Measurements from ENCODE around the gene RNF41.
A peak's percentile ranks its signal among the peaks of the same experiment; 100 is the strongest.
"Not testable (repeated sequence)": the region's sequence is repeated elsewhere in the genome, so short reads cannot be mapped to it uniquely, and the experiment has no call there.

RNF41 gene

DNA sequence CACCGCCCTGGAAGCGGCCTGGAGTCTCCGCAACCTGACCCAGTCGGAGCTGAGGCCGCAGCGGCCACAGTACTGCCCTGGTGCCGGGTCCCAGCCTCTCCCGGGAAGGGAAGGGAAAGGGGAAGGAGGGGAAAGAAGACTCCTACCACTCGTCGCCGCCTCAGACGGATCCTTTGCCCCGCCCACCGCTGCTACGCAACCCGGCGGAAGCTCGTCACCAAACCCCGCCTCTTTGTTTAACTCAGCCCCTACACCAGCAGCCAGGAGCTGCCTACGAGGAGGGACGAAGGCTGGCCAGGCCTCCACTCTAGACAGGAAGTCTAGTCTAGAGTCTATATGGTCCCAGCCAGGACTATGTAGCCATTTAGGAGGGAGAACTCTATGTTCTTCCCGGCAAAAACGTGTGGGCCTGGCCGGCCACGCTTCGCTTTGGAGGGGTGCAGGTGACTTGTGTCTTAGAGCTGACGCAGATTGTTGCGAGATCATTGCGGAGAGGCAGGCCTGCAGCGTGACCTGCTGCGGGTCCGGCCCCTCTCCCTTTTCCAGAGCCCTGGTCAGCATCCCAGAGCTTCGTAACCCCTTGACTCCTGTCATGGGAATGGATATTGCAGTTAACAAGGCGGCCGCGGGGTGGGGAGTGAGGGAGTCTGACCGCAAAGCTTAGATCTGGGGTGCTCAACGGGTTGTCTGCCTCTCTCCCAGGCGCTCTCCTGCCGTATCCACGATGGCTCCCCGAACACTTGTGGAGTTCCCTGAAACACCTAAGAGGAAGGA is at the start of gene RNF41:
RNF41 (minus strand) TSS at position 166 of the 774 bp plus-strand sequence. CDS start 7,875 bp downstream, outside the sequence.
- DNase-seq (ENCODE audit: low read depth in 2 of 2, low spot score in 1 of 2): peak; percentile 86

DNA sequence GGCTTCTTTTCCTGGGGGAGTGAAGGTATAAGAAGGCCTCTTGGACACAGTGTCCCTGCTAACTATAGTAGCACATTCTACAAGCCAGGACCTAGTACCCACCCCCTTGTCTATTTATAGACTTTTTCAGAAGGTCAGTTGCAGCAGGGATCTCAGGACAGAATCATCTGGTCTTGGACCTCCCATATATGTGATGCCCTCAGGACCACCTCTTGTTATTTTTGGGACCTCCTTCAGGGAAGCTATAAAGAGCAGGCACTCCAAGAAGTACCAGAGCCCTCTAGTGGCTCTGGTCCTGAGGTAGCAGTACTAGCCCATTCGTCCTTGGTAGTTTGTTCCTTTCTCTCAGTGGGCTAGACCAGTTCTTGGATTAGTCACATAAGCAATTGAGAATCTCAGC is 49.3 kb upstream of the RNF41 start:
- no peak for DNase-seq (ENCODE audit: low read depth in 2 of 2, low spot score in 1 of 2)

DNA sequence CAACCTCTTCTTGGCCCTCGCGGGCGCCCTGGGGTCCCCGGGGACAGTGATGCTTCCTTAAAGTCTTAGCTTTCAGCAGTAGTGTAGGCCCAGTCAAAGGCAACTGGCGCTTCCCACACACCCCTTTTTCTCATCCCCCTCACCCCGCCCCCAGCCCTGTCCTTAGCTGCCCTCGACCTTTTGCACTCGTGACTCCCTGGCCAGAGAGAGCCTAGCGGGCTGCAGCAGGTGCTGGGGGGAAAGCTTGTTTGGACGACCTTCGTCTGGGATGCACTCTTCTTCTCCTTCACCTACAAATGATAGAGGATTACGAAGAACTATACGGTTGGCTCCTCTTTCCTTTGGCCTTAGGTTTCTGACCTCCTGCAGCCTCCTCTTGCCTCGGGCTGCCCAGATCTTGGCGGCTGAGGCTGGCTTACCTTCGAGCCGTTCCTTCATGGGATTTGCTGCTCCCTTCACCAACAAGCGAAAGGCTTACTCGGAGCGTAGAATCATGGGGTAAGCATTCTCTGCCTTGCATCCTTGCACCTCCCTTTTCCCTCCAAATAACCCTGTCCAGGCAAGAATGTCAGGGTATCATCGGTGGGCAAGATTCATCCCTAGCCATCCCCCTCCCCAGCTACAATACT is 45.8 kb upstream of the RNF41 start:
- no peak for DNase-seq (ENCODE audit: low read depth in 2 of 2, low spot score in 1 of 2)

DNA sequence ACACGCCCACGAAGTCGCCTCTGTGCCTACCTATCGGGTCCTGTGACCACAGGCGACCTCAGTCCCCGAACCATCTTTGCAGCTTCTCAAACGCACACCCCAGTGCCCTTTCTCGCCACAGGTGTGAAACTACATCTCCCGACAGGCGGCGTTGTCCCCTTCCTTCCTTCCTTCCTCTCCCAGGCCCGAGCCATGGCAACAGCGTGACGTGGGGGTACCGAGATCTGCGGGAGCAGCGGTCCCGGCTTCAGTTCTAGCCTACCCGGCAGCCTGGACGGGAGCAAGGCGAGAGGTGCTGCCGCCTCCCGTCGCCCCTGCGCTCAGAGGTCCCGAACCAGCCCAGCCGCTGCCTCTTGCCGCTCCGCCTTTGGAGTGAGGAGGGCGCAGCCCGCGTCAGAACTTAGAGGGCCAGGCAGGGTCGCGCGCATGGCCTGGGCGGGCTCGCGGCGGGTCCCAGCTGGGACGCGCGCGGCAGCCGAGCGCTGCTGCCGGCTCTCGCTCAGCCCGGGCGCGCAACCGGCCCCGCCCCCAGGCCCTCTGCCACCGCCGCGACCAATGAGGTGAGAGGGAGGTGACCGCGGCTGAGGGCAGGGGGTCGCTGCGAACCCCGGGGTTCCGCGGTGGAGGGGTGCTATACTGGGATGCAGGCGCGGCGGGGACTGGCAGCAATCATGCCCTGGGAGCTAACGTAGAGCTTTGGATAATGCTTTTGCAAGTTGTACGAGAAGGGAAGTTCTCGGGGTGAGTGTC is 45.1 kb upstream of the RNF41 start, which contains the start of gene COQ10A:
COQ10A (plus strand) TSS at position 250 of the 750 bp plus-strand sequence; CDS start at position 427, 177 bp downstream.
- peak; percentile 72 to 77 for DNase-seq (ENCODE audit: low read depth in 2 of 2, low spot score in 1 of 2)

DNA sequence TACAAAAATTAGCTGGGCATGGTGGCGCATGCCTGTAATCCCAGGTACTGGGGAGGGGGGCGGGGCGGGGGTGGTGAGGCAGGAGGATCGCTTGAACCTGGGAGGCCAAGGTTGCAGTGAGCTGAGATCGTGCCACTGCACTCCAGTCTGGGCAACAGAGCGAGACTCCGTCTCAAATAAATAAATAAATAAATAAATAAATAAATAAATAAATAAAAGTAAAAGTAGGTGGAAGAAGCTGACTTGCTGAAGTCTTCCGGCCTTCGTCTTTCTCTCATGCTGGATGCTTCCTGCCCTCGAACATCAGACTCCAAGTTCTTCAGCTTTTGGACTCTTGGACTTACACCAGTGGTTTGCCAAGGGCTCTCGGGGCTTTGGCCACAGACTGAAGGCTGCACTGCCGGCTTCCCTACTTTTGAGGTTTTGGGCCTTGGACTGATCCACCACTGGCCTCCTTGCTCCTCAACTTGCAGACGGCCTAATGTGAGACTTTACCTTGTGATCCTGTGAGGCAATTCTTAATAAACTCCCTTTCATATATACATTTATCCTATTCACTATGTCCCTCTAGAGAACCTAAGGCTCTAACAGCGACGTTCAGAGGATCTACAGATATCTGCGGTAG is 44.5 kb upstream of the RNF41 start:
- not testable (repeated sequence) for DNase-seq (ENCODE audit: low read depth in 2 of 2, low spot score in 1 of 2)

DNA sequence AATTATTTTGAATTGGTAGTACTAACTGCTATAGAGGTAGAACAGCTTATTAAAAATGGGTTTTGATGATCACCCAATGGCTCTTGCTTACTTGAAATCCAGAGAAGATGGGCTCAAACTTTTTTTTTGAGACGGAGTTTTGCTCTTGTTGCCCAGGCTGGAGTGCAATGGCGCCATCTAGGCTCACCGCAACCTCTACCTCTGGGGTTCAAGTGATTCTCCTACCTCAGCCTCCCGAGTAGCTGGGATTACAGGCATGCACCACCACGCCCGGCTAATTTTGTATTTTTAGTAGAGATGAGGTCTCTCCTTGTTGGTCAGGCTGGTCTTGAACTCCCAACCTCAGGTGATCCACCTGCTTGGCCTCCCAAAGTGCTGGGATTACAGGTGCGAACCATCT is 41.2 kb upstream of the RNF41 start:
- not testable (repeated sequence) for DNase-seq (ENCODE audit: low read depth in 2 of 2, low spot score in 1 of 2)

DNA sequence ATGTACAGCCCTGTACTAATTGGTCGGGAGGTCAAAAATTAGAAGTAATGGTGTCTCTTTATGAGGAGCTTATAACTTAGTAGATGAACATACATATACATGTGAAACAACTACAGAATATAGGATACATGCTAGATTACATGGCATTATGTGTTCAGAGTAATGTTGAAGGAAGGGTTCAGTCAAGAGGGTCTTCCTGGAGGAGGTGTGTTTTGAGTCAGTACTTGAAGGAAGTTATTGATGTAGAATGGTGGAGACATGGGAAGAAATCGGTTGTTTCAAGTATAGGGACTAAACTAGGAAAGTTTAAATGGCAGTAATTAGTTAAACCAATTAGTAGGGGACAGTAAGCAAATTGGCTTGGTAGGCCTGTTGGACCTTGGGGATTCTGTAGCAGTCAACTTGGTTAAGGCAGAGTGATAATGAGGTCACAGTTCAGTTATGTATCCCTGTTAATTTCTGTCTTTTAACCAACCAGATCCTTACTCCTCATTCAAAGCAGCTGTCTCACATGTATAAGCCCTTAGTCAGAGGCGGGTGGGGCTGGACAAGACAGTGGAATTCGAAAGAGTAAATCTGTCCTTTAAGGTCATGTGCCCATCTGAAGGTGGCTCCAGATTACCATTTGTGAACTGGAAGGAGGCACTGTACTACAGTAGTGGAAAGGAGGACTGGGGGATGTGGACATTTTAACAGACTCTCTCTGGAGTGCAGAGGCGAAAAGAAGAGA is 39.9 kb upstream of the RNF41 start:
- DNase-seq (ENCODE audit: low read depth in 2 of 2, low spot score in 1 of 2): no peak

DNA sequence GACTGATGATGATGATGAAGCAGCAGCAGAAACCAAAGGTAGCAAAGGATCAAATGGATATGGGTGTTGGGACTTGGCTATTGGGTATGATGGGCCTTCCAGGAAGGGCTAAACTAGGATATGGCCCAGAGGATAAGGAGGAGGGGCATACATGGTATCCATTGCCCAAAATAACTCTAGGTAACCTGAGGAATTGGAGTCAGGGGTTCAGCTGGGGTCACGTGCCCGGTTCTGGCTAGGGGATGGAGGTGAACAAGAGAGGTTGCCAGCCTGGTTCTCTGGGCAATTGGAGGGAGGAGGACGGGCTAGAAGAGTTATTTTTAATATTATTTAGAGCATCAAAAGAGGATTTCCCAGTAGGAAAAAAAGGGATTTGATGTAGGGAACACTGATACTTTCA is 39.2 kb upstream of the RNF41 start:
- no peak for DNase-seq (ENCODE audit: low read depth in 2 of 2, low spot score in 1 of 2)

DNA sequence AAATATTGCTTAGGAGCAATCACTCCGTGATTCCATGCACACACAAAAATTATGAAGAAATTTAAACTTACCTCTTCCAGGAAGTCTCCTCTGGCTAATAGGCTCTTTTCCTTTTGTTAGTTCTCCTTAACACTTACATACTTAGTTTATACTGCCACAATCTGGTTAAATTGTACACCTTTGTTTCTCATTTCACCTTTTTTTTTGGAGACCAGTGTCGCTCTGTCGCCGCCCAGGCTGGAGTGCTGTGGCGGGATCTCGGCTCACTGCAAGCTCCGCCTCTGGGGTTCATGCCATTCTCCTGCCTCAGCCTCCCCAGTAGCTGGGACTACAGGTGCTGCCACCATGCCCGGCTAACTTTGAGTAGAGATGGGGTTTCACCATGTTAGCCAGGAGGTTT is 38.7 kb upstream of the RNF41 start:
- DNase-seq (ENCODE audit: low read depth in 2 of 2, low spot score in 1 of 2): no peak

DNA sequence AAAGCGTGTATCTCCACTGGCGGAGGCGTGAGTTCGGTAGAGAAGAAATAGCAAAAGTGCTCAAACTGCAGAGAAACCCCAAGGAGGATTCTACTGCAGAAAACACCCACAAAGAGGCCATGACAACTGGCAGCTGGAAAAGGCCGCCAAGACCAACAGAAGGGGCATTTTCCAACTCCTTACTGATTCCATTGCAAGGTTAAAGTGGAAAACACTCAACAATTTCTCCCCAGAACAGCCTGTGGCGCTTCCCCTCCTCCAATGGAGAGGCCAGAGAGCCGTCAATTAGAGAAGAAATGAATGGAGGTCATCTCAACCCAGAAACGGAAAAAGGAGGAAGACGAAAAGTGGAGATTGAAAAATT is 37.1 kb upstream of the RNF41 start:
- DNase-seq (ENCODE audit: low read depth in 2 of 2, low spot score in 1 of 2): no peak

DNA sequence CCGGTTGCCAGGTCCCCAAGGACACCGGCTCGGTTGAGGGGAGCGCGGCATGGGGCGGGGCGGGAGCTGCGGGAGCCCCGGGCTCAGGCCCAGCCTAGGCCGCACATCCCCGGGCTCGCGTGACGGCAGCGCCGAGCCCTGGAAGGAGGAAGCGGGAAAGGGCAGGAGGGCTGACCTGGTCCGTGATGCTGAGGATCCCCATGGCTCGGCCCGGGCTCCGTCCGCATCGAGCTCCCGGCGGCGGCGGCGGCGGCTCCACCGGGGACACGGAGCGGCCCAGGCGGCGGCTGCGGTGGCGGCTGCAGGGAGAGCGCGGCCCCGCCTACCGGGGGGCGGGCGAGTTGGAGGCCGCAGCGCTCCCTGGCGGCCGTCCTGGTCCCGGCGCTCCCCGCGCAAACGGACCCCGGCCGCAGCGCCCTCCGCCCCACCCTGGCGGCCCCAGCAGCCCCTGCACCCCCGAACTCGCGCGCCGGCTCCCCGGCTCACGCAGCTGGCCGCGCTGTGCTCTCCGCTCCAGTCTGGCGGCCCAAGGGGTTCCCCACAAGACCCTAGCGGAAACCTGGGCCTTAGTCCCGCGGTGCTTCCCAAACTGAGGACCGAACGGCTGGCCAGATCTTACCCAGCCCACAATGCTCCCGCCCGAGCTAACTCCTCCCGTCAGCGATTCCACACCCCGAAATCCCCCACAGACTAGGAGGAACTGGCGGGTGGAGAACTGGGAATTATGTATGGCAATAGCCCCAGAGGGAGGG is 36.5 kb upstream of the RNF41 start, which contains the start of gene ANKRD52:
ANKRD52 (minus strand) TSS at position 317 of the 752 bp plus-strand sequence; CDS start at position 202, 115 bp downstream.
- DNase-seq (ENCODE audit: low read depth in 2 of 2, low spot score in 1 of 2): peak; percentile 38 to 54

DNA sequence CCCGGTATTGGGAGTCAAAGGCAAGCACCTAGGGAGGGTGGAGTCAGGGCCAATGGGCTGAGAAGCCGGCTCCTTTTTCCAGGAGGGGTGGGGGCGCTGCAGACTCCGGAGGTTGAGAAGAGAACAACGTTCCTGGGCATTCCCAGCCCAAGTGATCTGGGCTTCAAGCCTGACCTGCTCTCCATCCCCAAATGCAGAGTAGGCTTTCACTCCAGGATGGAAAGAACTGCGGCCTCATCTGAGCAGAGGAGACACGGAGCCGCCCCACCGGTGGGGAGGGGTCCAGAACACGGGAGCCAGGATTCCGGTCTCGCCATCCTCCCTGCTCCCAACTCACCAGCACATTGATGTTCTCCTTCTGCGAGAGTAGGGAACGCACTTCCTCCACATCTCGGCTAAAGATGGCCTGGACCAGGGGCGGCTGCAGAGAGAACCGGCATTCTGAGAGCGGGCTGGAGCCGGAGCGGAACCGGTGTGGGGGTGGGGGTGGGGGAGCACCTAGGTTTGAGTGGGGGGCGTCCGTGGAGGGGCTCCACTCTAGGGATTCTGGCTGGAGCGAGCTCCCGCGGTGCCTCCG is 35.9 kb upstream of the RNF41 start:
- no peak for DNase-seq (ENCODE audit: low read depth in 2 of 2, low spot score in 1 of 2)

DNA sequence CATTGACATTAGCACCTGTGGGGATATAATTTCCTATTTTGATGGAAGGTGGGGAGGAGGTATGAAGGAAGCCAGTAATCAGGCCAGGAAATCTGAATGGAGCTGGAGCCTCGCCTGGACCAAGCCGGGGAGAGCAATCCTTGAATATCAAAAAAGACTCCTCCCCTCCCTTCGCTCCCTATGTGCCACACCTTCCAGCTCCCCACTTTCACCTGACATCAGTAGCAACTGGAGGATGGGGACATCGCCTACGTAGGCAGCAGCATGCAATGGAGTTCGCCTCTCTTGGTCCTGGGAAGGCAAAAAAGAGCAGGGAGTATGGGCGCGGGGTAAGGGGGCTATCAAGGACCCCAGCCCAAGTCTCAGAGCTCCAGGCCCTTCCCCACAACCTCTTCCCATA is 35.3 kb upstream of the RNF41 start:
- no peak for DNase-seq (ENCODE audit: low read depth in 2 of 2, low spot score in 1 of 2)

DNA sequence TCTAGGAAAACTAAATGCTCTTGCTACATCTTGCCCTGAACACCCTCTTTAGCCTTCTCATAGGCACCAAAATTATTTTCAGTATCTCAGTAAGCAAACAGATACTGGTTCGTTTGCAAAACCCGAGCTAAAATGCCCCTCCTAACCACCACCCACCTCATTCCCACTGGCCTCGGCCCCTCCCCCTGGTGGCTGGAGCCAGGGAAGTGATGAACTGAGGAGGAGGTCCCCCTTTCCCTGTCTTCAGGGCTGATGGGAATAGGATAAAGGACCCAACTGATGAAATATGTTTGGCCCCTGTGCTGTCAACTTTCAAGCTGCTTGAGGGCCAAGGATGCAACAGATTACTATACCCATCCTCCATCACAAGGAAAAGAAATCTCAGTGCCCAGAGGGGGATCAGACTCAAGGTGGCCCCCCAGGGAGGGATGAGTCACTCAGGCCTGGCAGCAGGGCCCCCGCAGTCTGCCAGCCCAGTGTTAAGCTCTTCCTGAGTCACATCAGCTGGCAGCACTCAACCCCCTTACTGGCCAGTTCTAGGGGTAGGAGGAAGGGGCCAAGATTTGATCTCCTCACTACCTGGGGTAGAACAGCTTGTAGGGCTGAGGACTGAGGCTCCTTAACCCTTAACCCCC is 34.7 kb upstream of the RNF41 start:
- no peak for DNase-seq (ENCODE audit: low read depth in 2 of 2, low spot score in 1 of 2)

DNA sequence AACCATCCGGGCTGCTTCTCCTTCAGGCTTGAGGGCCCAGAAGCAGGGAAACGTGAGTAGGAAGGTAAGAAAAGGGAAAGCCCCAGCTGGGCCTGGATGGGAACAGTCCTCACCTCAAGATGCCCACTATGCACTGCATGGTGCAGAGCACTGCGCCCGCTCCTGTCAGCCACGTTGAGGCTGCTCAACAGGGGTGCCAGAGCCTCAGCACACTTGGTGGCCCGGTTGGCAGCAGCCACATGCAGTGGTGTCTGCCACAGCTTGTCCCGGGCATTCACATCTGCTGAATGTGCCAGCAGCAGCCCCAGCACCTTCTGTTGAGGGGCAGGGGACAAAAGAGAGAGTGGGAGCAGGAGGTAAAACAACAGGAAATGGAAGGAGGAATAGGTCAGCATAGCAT is 33.9 kb upstream of the RNF41 start:
- no peak for DNase-seq (ENCODE audit: low read depth in 2 of 2, low spot score in 1 of 2)

DNA sequence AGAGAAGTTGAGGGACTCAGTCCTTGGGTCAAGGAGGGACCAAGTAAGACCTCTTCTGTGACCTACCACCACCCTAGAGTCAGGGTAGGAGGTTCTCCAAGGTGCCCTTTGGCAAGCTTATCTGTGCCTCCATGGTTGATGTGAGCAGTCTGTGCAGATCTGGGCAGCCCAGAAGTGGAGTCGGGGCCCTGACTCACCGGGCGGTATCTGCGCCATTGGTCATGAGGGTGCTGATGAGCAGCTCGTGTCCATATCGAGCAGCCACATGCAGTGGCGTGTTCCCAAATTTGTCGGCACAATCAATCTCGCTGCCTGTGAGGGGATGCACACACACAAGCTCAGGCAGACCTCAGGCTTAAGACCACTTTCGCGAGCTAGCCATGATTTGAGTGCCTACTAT is 31.4 kb upstream of the RNF41 start:
- no peak for DNase-seq (ENCODE audit: low read depth in 2 of 2, low spot score in 1 of 2)

DNA sequence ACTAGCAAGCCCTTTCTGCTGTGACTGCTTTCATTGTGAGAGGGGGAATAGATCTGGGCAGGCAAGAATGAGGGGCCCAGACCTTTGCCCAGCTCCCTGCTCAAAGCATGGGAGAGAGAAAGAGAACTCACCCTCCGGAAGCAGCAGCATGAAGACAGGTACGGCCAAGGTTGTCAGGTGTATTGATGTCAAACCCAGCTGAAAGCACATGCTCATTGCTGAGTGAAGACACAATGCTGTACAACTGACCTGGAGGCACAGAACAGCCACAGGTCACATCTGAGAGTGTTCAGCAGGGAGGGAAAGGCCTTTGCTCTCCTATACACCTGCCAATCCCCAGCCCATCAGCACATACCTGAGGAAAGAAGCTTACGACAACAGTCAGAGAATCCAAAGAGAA is 30.9 kb upstream of the RNF41 start:
- no peak for DNase-seq (ENCODE audit: low read depth in 2 of 2, low spot score in 1 of 2)

DNA sequence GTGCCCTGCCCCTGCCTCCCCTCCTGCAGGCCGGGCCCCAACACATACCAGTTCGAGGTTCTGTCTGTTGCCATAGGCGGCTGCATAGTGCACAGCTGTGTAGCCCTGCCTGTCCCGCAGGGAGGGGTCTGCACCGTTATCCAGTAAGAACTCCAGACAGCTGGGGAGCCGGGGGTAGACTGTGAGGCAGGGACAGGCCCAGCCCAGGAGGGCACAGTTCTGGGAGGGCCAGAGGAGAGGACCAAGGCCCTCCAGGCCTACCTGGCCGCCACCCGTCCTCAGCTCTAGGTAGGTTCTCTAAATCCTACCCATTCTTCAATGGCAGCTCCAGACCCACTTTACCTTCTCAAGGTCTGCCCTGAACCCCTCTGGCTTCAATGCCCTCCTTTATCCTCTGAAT is 27.0 kb upstream of the RNF41 start:
- no peak for DNase-seq (ENCODE audit: low read depth in 2 of 2, low spot score in 1 of 2)

DNA sequence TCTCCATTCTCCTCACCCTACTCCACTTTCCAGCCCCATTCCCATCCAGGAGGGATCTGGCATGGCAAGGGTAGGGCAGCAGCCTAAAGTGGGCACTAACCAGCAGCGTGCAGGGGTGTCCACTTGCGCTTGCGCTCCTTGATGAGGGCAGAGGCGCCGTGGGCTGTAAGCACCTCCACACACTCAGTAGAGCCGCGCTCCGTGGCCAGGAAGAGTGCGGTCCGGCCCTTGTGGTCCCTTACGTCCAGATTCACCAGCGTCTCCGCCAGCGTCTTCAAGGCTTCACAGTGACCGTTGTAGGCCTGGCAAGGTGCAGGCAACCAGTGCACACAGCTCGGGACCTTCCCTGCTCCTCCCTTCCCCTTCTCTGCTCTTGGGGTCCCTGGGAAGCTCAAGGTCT is 26.2 kb upstream of the RNF41 start:
- DNase-seq (ENCODE audit: low read depth in 2 of 2, low spot score in 1 of 2): no peak
